ENCODE results near the gene SCNN1B.
"Not testable (repeated sequence)": the region's sequence is repeated elsewhere in the genome, so short reads cannot be mapped to it uniquely, and the experiment has no call there.

Gene SCNN1B

GRCh38 chr16:23359092-23359760 is 57.1 kb downstream of the SCNN1B start:
- H3K4ac ChIP-seq (ENCODE audit: low read depth, low read length) = no peak overlapping the region
- H3K4me2 ChIP-seq (ENCODE audit: low read length) = no peak overlapping the region
- no peak overlapping the region for H3K23ac ChIP-seq (ENCODE audit: low read length)
- no peaks in the 10 kb centered on the region for H3K79me2 ChIP-seq (ENCODE audit: control insufficient read depth, insufficient read depth, low read length, poor library complexity)
- H3K4me1 ChIP-seq (ENCODE audit: control insufficient read depth in 1 of 2, insufficient read depth in 2 of 2, low read length in 2 of 2) = no peaks in the 10 kb centered on the region
- H3K27me3 ChIP-seq (ENCODE audit: insufficient read depth, low read length) = no peaks in the 10 kb centered on the region
- no peak overlapping the region for H3K18ac ChIP-seq (ENCODE audit: low read length)
- no peaks in the 10 kb centered on the region for H3K36me3 ChIP-seq (ENCODE audit: control insufficient read depth in 1 of 2, insufficient read depth in 2 of 2, low read length in 2 of 2)
- no peak overlapping the region for H2AFZ ChIP-seq (ENCODE audit: insufficient read depth, low read length, poor library complexity)
- H2BK120ac ChIP-seq (ENCODE audit: insufficient read depth, low read length, poor library complexity) = no peak overlapping the region
- no peak overlapping the region for H3K14ac ChIP-seq (ENCODE audit: low read length)
- no peak overlapping the region for H4K91ac ChIP-seq (ENCODE audit: low read depth, low read length)
- peak in 1 of 2 donors; percentile 11 for DNase-seq
- H2AK5ac ChIP-seq (ENCODE audit: low read length) = no peak overlapping the region
- no peak overlapping the region for H3K9ac ChIP-seq (ENCODE audit: low read length)
- no CpG with 5 or more reads among the region's 8 CpGs for WGBS (ENCODE audit: extremely low coverage, insufficient coverage, insufficient read length)
- no peak overlapping the region for H3K27ac ChIP-seq (ENCODE audit: low read depth, low read length)
- H2BK5ac ChIP-seq (ENCODE audit: low read depth, low read length, poor library complexity) = no peak overlapping the region
- no peak overlapping the region for H3K4me3 ChIP-seq (ENCODE audit: low read depth, low read length)
- H2BK12ac ChIP-seq (ENCODE audit: low read length) = no peak overlapping the region
- H4K8ac ChIP-seq (ENCODE audit: low read depth, low read length) = no peak overlapping the region
- H3K9me3 ChIP-seq (ENCODE audit: insufficient read depth, low read depth, low read length) = peaks cover 3% of the 10 kb centered on the region
- no peak overlapping the region for H4K12ac ChIP-seq (ENCODE audit: low read depth, low read length)
- no peaks in the 10 kb centered on the region for H3K79me1 ChIP-seq (ENCODE audit: low read length)

- Histone ChIP-seq H2BK5ac (ENCODE audit: low read depth, low read length, poor library complexity) (no peak overlapping the region), H3K4me2 (ENCODE audit: low read length) (no peak overlapping the region), H3K9ac (ENCODE audit: low read length) (no peak overlapping the region), H3K27me3 (ENCODE audit: insufficient read depth, low read length) (no peaks in the 10 kb centered on the region), H2BK120ac (ENCODE audit: insufficient read depth, low read length, poor library complexity) (no peak overlapping the region), H3K4me3 (ENCODE audit: low read depth, low read length) (peak overlapping the region; percentile 28), H3K79me2 (ENCODE audit: control insufficient read depth, insufficient read depth, low read length, poor library complexity) (no peaks in the 10 kb centered on the region), H2AFZ (ENCODE audit: insufficient read depth, low read length, poor library complexity) (no peak overlapping the region), H3K23ac (ENCODE audit: low read length) (no peak overlapping the region), H4K8ac (ENCODE audit: low read depth, low read length) (no peak overlapping the region), H4K91ac (ENCODE audit: low read depth, low read length) (no peak overlapping the region), H3K27ac (ENCODE audit: low read depth, low read length) (no peak overlapping the region), H3K79me1 (ENCODE audit: low read length) (no peaks in the 10 kb centered on the region), H3K14ac (ENCODE audit: low read length) (no peak overlapping the region), H3K36me3 (ENCODE audit: control insufficient read depth in 1 of 2, insufficient read depth in 2 of 2, low read length in 2 of 2) (no peaks in the 10 kb centered on the region), H3K4ac (ENCODE audit: low read depth, low read length) (no peak overlapping the region), H4K12ac (ENCODE audit: low read depth, low read length) (no peak overlapping the region), H3K4me1 (ENCODE audit: control insufficient read depth in 1 of 2, insufficient read depth in 2 of 2, low read length in 2 of 2) (no peaks in the 10 kb centered on the region), H2BK12ac (ENCODE audit: low read length) (no peak overlapping the region), H3K9me3 (ENCODE audit: insufficient read depth, low read depth, low read length) (peaks cover 1% of the 10 kb centered on the region), H3K18ac (ENCODE audit: low read length) (no peak overlapping the region), H2AK5ac (ENCODE audit: low read length) (no peak overlapping the region)
- no CpG with 5 or more reads among the region's 11 CpGs for WGBS (ENCODE audit: extremely low coverage, insufficient coverage, insufficient read length)
- peak; percentile 65 to 67 for DNase-seq
These were observed 60.6 kb downstream of the SCNN1B start for GRCh38 chr16:23362460-23363317.

DNA sequence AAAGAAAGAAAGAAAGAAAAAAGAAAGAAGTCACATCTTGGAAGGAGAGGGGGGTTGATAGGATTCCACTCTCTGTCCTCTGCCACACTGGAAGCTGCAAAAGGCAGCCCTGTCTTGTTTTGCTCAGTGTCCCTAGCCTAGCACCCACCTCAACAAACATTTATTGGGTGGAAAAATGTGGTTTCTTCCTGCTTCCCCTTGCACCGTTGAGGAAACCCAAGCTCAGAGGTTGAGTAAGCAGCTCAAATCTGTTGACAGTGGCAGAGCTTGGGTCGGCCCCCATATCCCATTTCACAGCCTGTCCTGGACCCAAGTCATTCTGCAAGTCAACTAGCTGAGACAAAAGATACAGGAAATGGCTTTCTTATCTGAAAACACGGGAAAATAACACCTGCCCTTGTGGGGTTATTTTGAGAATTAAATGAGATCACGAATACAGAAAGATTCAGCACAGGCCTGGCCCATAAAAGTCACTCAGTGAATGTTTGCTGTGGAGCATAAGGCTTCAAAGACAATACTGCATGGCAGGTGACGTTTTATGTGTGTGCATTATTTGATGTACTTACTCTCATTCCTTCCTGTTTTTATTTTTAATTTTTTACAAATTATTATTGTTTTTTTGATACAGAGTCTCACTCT is 63.6 kb downstream of the SCNN1B start:
- H2AFZ ChIP-seq (ENCODE audit: insufficient read depth, low read length, poor library complexity) = no peak overlapping the region
- H3K4ac ChIP-seq (ENCODE audit: low read depth, low read length) = no peak overlapping the region
- no peak overlapping the region for H3K4me3 ChIP-seq (ENCODE audit: low read depth, low read length)
- H3K79me2 ChIP-seq (ENCODE audit: control insufficient read depth, insufficient read depth, low read length, poor library complexity) = no peaks in the 10 kb centered on the region
- H2BK120ac ChIP-seq (ENCODE audit: insufficient read depth, low read length, poor library complexity) = no peak overlapping the region
- no peaks in the 10 kb centered on the region for H3K36me3 ChIP-seq (ENCODE audit: control insufficient read depth in 1 of 2, insufficient read depth in 2 of 2, low read length in 2 of 2)
- no peak for DNase-seq
- H3K18ac ChIP-seq (ENCODE audit: low read length) = no peak overlapping the region
- H3K4me2 ChIP-seq (ENCODE audit: low read length) = no peak overlapping the region
- no peak overlapping the region for H3K27ac ChIP-seq (ENCODE audit: low read depth, low read length)
- H3K79me1 ChIP-seq (ENCODE audit: low read length) = no peaks in the 10 kb centered on the region
- no peak overlapping the region for H3K9ac ChIP-seq (ENCODE audit: low read length)
- no peak overlapping the region for H2AK5ac ChIP-seq (ENCODE audit: low read length)
- no peak overlapping the region for H4K12ac ChIP-seq (ENCODE audit: low read depth, low read length)
- H3K23ac ChIP-seq (ENCODE audit: low read length) = no peak overlapping the region
- no peak overlapping the region for H2BK12ac ChIP-seq (ENCODE audit: low read length)
- H4K91ac ChIP-seq (ENCODE audit: low read depth, low read length) = no peak overlapping the region
- H3K27me3 ChIP-seq (ENCODE audit: insufficient read depth, low read length) = no peaks in the 10 kb centered on the region
- no peak overlapping the region for H3K14ac ChIP-seq (ENCODE audit: low read length)
- H2BK5ac ChIP-seq (ENCODE audit: low read depth, low read length, poor library complexity) = no peak overlapping the region
- peaks cover under 1% of the 10 kb centered on the region for H3K9me3 ChIP-seq (ENCODE audit: insufficient read depth, low read depth, low read length)
- H3K4me1 ChIP-seq (ENCODE audit: control insufficient read depth in 1 of 2, insufficient read depth in 2 of 2, low read length in 2 of 2) = no peaks in the 10 kb centered on the region
- no peak overlapping the region for H4K8ac ChIP-seq (ENCODE audit: low read depth, low read length)
- no CpG with 5 or more reads among the region's 5 CpGs for WGBS (ENCODE audit: extremely low coverage, insufficient coverage, insufficient read length)

- H3K27ac ChIP-seq (ENCODE audit: low read depth, low read length); H3K14ac ChIP-seq (ENCODE audit: low read length); H2AFZ ChIP-seq (ENCODE audit: insufficient read depth, low read length, poor library complexity); H3K4me1 ChIP-seq (ENCODE audit: control insufficient read depth in 1 of 2, insufficient read depth in 2 of 2, low read length in 2 of 2); H2BK12ac ChIP-seq (ENCODE audit: low read length); H4K12ac ChIP-seq (ENCODE audit: low read depth, low read length); H2BK5ac ChIP-seq (ENCODE audit: low read depth, low read length, poor library complexity); H2AK5ac ChIP-seq (ENCODE audit: low read length); H4K8ac ChIP-seq (ENCODE audit: low read depth, low read length); H3K4ac ChIP-seq (ENCODE audit: low read depth, low read length); H3K9me3 ChIP-seq (ENCODE audit: insufficient read depth, low read depth, low read length); DNase-seq; H3K18ac ChIP-seq (ENCODE audit: low read length); H3K4me2 ChIP-seq (ENCODE audit: low read length); H3K27me3 ChIP-seq (ENCODE audit: insufficient read depth, low read length); H2BK120ac ChIP-seq (ENCODE audit: insufficient read depth, low read length, poor library complexity); H3K79me2 ChIP-seq (ENCODE audit: control insufficient read depth, insufficient read depth, low read length, poor library complexity); H4K91ac ChIP-seq (ENCODE audit: low read depth, low read length); H3K9ac ChIP-seq (ENCODE audit: low read length); H3K79me1 ChIP-seq (ENCODE audit: low read length); H3K4me3 ChIP-seq (ENCODE audit: low read depth, low read length); H3K23ac ChIP-seq (ENCODE audit: low read length); H3K36me3 ChIP-seq (ENCODE audit: control insufficient read depth in 1 of 2, insufficient read depth in 2 of 2, low read length in 2 of 2): not testable (repeated sequence)
- WGBS (ENCODE audit: extremely low coverage, insufficient coverage, insufficient read length) = no CpG with 5 or more reads among the region's 7 CpGs
These were observed 64.2 kb downstream of the SCNN1B start for GRCh38 chr16:23366341-23366740.
